Measurements from ENCODE around the gene BORCS6.
A peak's percentile ranks its signal among the peaks of the same experiment; 100 is the strongest.

The BORCS6 gene

DNA sequence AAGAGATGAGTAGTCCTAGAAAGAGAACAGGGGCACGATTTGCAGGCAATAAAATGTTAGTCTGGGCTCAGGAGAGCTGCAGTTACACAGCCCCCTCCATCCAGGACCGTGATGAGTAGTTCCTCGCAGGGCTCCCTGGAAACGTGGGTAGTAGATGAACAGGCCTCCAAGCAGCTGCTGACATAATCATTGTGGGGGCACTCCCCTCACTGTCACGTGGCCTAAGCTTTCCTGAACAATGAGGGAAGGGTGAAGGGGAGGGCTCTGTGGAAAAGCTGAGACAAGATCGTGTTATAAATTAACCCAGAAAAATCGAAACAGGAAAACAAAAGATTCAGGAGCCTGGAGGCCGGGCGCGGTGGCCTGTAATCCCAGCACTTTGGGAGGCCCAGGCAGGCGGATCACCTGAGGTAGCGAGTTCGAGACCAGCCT lies 36.4 kb downstream of the BORCS6 start:
- no peak for DNase-seq

DNA sequence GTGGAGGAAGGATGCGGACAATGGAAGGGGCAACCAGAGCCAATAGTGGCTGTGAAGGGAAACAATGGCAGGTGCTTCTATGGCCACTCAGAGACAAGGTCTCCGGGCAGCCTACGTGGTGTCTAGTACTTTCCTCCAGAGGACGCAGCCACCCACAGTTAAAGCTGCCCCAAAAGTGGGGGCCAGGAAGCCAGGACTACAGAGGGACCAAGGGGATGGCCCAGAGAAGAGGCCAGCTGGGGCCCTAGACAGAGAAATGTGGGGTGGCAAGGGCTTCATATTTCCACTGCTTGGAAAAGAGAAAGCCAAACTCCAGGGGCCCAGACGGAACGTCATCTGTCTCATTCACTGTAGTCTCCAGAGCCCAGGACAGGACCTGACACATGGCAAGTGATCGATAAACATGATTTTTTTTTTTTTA lies 36.9 kb downstream of the BORCS6 start:
- no peak for DNase-seq

DNA sequence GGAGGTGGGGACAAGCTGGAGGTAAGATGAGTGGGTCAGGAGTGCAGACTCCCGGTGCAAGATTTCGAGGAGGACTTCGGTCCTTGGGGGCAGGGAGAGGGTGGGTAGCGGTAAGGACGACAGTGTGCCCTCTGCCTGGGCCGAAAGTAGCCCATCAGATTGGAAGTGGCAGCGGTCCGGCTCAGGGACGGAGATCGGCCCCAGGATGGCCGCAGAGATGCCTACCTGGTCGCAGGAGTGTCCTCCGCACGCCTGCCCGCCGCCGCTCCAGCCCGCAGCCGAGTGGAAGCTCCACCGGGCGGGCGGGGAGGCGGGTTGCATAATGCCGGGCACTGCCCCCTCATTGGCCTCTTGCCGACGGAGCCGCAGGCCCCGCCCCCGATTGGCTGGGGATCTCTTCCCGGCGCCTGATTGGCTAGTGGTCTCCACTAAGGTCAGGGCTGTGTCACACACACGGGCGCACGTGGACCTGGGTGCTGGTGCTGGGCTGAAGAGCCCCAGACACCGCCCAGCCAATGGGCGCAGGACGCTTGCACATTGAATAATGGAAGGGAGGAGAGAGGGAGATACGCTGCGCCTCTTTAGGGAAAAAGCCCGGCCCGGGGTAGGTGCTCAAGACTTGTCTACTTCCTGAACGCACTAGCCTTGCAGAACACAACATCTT lies 37.7 kb downstream of the BORCS6 start, which contains the start of gene PER1:
PER1 (minus strand) TSS at position 293 of the 664 bp plus-strand sequence. CDS start 1,698 bp downstream, outside the sequence.
- peak; percentile 94 for DNase-seq

- no peak for DNase-seq
Observed at GRCh38 chr17:8151641-8152111, 38.3 kb downstream of the BORCS6 start.

GRCh38 chr17:8151120-8151640 lies 38.8 kb downstream of the BORCS6 start:
- DNase-seq = peak; percentile 83

DNA sequence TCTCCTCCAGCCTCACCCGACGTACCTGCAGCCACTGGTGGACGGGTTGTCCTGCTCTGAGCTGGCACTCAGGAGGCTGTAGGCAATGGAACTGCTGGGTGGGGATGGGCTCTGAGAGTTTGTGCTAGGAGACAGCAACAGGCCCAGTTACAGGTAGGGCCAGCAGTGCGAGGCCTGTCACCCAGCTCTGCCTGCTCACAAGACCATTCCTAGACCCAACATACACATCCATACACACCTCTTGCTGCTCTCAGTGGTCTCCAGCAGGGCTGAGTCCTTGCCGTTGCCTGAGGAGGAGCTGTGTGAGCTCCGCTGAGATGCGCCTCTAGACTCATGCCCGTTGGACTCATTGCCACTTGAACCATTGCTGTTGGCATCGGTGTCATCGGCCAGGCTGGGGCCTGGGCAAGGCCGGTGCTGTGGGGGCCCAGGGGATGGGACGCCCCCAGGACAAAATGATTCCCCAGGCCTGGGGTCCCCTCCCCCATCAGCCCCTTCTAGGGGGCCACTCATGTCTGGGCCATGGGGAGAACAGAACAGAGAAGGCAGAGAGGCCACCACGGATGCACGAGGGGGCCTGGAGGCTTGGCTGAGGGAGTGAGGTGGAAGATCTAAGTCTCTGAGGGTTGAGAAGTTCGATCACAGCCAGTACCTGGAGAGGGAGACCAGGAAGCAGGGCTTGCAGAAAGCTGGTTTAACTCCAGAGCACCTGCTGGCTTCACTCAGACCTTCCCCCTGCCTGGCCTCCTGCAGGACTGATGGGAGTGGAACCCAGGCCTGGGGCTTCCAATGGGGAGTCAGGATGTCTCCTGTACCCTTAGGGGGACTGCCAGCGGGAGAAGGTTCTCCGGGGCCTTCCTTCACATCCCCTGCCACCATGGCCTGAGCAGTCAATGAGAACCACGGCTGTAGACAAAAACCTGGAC lies 39.5 kb downstream of the BORCS6 start:
- DNase-seq = no peak

DNA sequence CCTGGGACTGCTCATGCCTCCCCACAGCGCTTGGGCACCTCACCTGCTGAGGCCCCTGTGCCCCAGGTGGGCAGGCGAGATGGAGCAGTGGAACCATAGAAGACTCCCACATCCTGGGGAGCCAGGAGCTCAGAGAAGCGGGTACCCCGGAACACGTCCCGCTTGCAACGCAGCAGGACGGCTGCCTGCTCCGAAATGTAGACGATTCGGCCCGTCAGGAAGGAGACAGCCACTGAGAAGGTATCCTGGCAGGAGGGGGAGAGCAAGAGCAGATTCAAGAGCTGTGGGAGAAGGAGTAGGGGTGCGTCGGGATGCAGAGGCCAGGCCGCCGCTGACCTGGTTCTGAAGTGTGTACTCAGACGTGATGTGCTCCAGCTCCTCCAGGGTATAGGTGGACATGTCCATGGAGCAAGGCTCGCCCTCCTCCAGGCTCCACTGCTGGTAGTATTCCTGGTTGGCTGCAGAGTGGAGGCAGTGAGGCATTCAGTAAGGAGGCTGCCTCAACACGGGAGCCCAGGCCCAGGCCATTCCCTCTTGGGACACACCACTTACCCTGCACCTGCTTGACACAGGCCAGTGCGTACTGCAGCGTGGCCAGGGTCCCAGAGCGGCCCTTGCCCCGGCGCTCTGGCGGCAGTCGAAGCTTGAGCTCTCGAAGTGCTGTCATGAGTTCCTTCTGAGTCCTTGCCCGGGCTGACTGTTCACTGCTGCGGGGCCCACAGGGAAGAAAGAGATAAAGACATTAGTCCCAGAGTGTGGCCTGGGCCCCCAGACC lies 40.4 kb downstream of the BORCS6 start:
- DNase-seq = no peak

DNA sequence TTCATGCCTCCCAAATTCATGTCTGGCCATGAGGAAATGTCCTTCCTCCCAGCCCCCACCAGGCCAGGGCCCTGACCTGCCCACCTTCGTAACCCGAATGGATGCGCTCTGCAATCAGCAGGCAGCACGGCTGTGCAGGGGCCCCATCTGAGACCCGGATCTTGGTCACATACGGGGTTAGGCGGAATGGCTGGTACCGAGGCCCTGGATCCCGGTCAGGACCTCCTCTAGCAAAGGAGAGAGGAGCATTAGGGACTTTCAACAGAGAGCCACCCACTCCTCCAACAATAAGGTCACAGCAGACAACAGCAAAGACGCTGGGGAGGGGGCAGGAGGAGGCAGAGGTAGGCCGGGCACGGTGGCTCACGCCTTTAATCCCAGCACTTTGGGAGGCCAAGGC lies 41.4 kb downstream of the BORCS6 start:
- no peak for DNase-seq

- no peak for DNase-seq
Observed at GRCh38 chr17:8147805-8148404, 42.1 kb downstream of the BORCS6 start.

DNA sequence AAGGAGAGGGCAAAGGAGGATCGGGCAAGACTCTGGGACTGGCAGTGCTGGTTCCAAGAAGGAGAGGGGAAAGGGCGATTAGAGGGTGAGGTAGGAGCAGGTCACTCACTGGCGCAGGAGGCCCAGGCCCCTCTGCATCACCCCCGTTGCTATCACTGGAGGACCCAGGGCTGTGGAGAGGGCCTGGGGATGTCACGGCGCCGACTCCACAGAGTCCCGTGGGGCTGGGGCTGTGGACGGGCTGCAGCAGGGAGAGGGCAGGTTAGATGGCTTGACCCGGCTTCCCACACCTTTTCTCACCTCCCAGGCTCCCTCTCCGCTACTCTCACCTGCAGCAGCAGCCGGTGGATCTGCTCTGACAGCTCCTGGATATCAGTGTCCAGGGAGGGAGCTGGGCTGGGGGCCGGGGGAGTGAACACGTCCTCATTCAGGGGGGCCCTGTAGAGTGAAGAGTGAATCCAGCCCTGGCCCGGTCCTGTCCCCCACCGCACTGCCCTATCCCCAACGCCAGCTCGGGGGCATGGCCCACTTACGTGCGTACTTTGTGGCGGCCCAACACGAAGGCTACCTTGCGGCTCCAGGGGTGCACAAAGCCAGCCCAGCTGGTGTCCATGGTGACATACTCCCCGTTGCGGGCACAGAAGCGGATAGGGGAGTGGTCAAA lies 42.7 kb downstream of the BORCS6 start:
- DNase-seq = no peak

DNA sequence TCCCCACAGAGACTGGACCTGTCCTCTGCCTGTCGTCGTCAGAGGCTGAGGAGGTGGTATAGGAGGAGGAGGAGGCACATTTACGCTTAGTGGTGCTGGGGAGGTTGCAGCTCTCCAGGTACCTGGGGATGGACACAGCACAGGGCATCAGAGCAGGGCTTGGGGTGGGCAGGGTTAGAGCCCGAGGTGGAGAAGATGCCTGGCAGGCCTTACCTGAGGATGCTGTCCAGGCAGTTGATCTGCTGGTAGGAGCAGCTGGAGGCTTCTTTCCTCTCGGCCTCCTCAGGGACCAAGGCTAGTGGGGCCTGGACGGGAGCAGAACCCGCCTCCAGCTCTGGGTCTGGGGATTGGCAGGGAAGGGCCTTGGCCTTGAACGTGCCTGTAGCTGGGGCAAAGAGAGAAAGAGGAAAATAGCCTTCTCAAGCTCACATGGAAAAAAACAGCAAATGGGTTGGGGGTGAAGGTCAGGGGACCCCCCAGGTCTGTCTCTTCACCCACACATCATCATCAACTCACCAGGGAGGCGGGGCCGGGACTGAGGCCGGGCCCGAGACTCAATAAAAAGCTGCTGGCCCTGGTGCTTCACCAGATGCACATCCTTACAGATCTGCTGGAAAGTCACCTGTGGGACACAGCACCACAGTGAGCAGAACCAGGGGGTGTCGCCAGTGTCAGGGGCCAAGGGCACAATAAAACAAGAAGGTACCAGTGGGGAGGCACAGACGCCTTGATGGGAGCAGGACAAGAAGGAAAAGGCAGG lies 43.4 kb downstream of the BORCS6 start:
- no peak for DNase-seq

- DNase-seq = no peak
Observed at GRCh38 chr17:8145811-8146210, 44.2 kb downstream of the BORCS6 start.

DNA sequence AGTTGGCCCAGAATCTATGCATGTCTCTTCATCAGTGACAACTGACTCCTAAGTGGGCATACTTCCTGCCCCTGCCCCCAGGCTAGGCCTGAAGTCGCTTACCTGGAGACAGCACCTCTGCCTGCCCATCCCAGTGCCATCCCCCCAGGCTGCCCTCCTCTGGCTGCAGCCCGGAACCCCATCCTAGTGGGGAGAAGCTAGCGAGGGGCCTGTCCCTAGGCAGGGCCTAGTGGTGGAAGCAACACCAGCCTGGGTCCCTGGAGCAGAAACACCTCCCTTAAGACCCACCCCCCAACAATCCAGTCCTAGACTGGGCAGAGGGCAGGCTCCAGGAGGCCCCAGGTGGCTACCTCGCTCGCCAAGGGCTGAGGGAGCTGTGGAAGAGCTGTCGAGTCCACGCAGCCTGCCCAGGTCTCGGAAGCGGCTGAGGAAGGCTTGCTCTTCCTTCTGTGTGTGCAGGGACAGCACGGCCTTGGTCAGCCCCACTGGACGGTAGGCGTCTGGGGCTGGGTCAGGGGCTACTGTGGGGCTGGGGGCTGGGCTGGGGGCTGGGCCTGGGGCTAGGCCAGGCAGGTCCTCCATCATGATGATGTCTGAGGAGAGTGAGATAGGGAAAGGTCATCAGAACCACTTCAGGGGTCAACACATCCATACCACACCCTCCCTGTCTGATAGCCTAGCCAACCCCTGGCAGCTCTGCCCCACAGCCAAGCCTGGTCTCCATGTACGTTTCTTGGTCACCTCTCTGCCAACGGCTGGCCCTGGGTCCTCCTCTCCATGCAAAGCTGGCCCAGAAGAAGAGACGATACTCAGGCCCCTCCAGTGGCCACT lies 45.4 kb downstream of the BORCS6 start:
- DNase-seq = no peak

GRCh38 chr17:8143581-8144400 lies 46.2 kb downstream of the BORCS6 start:
- no peak for DNase-seq

- no peak for DNase-seq
Observed at GRCh38 chr17:8142887-8143580, 46.9 kb downstream of the BORCS6 start.

DNA sequence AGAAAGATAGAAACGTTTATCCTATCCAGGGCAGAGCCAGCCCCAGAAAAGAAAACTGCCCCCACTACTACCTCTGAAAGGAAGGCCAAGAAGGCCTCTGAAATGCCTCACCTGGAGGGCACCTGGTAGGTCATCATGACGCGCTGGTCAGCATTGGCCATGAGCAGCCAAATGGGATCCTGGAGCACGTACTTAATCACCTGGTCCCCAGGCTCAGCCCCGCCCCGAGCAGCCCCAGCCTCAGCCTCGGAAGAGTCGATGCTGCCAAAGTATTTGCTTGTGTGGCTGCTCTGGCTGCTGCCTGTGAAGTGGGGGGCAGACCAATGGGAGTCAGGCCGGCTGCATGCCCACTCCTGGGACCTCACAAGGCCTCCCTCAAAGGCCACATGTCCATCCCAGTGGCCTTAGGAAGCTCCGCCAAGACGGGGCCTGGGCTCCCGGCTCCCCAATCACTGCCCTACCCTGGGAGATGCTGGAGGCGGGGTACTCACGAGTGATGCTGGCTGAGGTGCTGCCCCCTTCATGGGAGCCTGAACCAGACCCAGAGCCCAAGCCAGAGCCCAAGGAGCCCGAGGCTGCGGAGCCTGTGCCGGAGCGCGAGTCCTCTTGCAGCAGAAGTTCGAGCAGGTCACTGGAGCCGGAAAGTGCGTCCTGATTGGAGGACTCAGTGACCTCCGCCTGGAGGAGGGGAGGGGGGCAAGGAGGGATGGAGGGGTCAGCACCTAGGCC lies 47.7 kb downstream of the BORCS6 start:
- no peak for DNase-seq

DNA sequence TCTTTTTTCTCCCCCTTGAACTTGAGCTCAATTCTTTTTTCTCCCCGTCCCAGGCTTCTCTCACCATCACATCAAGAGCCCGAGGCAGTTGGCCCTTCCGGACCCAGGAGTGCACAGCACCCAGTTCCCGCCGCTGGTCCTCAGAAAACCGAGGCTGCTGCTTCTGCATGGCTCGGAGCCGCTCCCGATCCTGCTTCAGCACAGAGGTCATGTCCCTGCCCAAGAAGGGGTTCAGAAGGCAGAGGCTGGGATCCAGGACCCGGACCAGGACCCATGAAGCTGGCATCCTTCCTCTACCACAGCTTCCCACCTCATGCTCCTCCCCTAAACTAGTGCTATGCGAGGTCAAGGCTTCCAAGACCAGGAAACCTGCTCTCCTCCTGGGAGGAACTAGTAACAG lies 48.2 kb downstream of the BORCS6 start:
- DNase-seq = no peak

GRCh38 chr17:8141045-8141444 lies 48.9 kb downstream of the BORCS6 start:
- no peak for DNase-seq

Measured in SHP77 treated with DMSO at 0.1 percent for 48 hours (cell line).